ENCODE measurements around the gene CYLD. TPM values are rescaled to one million over a fixed set of nuclear protein-coding genes. Genes with fewer than 3 reads are reported as not detected.

Gene CYLD
- total RNA-seq, 1 experiment from 2014 or later: 9.8 TPM

GRCh38 chr16:50837324-50837723 lies 95.4 kb downstream of the CYLD start:
- Histone ChIP-seq H3K27me3 (replicated peaks; ENCODE audit: control insufficient read depth, insufficient read depth, low read length) (no peaks in the 10 kb centered on the region), H3K9me3 (peaks cover 6% of the 10 kb centered on the region), H3K4me1 (no peaks in the 10 kb centered on the region), H3K36me3 (ENCODE audit: control insufficient read depth, insufficient read depth, low read length) (no peaks in the 10 kb centered on the region), H3K4me3 (ENCODE audit: low read depth, low read length) (no peak overlapping the region)
- ChIA-PET POLR2A (no interaction called here), CTCF (interaction anchor here (0.6 kb wide), 1 partner anchor 729 kb away, joined by 4 read pairs; no protein-coding TSS in a partner anchor)
- BruUV-seq (replicated peaks): no TSS peak
- H3K27me3 Mint-ChIP-seq (ENCODE audit: insufficient read depth, unreplicated experiment): peaks cover 14% of the 10 kb centered on the region
- no peak for TF ChIP-seq CTCF (IDR thresholded peaks at IDR 0.05; ENCODE audit: insufficient read depth in 1 of 2, low read depth in 1 of 2, low read length in 1 of 2, severe bottlenecking in 1 of 2, unreplicated experiment in 1 of 2)
- H3K9me3 Mint-ChIP-seq (ENCODE audit: unreplicated experiment): peaks cover 10% of the 10 kb centered on the region
- intact Hi-C loops (cut with micrococcal nuclease; ENCODE audit: unreplicated experiment): no loop called here
- DNase-seq: no peak
- no peaks in the 10 kb centered on the region for H3K4me1 Mint-ChIP-seq (ENCODE audit: low read depth, unreplicated experiment)
- no peak overlapping the region for H3K27ac Mint-ChIP-seq (ENCODE audit: unreplicated experiment)
- no peak overlapping the region for H3K4me3 Mint-ChIP-seq (ENCODE audit: unreplicated experiment)
- H3K36me3 Mint-ChIP-seq (ENCODE audit: insufficient read depth, unreplicated experiment): no peaks in the 10 kb centered on the region

- Mint-ChIP-seq H3K27ac (ENCODE audit: unreplicated experiment) (no peak overlapping the region), H3K27me3 (ENCODE audit: insufficient read depth, unreplicated experiment) (peaks cover 16% of the 10 kb centered on the region), H3K4me3 (ENCODE audit: unreplicated experiment) (no peak overlapping the region), H3K4me1 (ENCODE audit: low read depth, unreplicated experiment) (no peaks in the 10 kb centered on the region), H3K9me3 (ENCODE audit: unreplicated experiment) (peaks cover 4% of the 10 kb centered on the region), H3K36me3 (ENCODE audit: insufficient read depth, unreplicated experiment) (no peaks in the 10 kb centered on the region)
- H3K4me1 ChIP-seq: no peaks in the 10 kb centered on the region
- DNase-seq: no peak
- no peaks in the 10 kb centered on the region for H3K36me3 ChIP-seq (ENCODE audit: control insufficient read depth, insufficient read depth, low read length)
- H3K9me3 ChIP-seq: peaks cover 3% of the 10 kb centered on the region
- intact Hi-C loops (cut with micrococcal nuclease; ENCODE audit: unreplicated experiment): no loop called here
- no TSS peak for BruUV-seq (replicated peaks)
- POLR2A ChIA-PET: no interaction called here
- H3K27me3 ChIP-seq (replicated peaks; ENCODE audit: control insufficient read depth, insufficient read depth, low read length): no peaks in the 10 kb centered on the region
- no peak overlapping the region for H3K4me3 ChIP-seq (ENCODE audit: low read depth, low read length)
- no peak for TF ChIP-seq CTCF (IDR thresholded peaks at IDR 0.05; ENCODE audit: insufficient read depth in 1 of 2, low read depth in 1 of 2, low read length in 1 of 2, severe bottlenecking in 1 of 2, unreplicated experiment in 1 of 2)
- CTCF ChIA-PET: no interaction called here
Observed at GRCh38 chr16:50838165-50838564, 96.3 kb downstream of the CYLD start.

DNA sequence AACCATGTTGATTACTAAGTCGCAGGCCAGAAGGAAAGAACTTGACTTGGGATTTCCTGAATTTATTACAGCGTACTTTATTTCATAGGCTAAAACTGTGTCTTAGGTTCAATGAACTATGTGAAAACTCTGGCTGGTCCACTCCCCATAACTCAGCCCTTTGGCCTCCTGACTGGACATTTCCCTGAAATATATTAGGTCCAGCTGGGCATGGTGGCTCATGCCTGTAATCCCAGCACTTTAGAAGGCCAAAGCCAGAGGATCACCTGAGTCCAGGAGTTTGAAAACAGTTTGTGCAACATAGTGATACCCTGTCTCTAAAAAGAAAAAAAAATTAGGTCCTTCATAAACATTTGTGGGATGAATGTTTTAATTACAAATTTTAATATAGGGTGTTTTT lies 97.0 kb downstream of the CYLD start:
- Histone ChIP-seq H3K27me3 (replicated peaks; ENCODE audit: control insufficient read depth, insufficient read depth, low read length) (no peaks in the 10 kb centered on the region), H3K4me3 (ENCODE audit: low read depth, low read length) (no peak overlapping the region), H3K4me1 (no peaks in the 10 kb centered on the region), H3K36me3 (ENCODE audit: control insufficient read depth, insufficient read depth, low read length) (no peaks in the 10 kb centered on the region), H3K9me3 (no peaks in the 10 kb centered on the region)
- BruUV-seq (replicated peaks): no TSS peak
- Mint-ChIP-seq H3K27me3 (ENCODE audit: insufficient read depth, unreplicated experiment) (peaks cover 12% of the 10 kb centered on the region), H3K4me1 (ENCODE audit: low read depth, unreplicated experiment) (no peaks in the 10 kb centered on the region), H3K36me3 (ENCODE audit: insufficient read depth, unreplicated experiment) (no peaks in the 10 kb centered on the region), H3K4me3 (ENCODE audit: unreplicated experiment) (no peak overlapping the region), H3K27ac (ENCODE audit: unreplicated experiment) (no peak overlapping the region), H3K9me3 (ENCODE audit: unreplicated experiment) (no peaks in the 10 kb centered on the region)
- TF ChIP-seq CTCF (IDR thresholded peaks at IDR 0.05; ENCODE audit: insufficient read depth in 1 of 2, low read depth in 1 of 2, low read length in 1 of 2, severe bottlenecking in 1 of 2, unreplicated experiment in 1 of 2): no peak
- ChIA-PET CTCF (no interaction called here), POLR2A (no interaction called here)
- intact Hi-C loops (cut with micrococcal nuclease; ENCODE audit: unreplicated experiment): no loop called here
- no peak for DNase-seq

Measured in Caco-2 (cell line).